Ovary (tissue), 3 donors: ENCODE data around the gene TRPM3.

ENCODE experiments used
- EP300 ChIP-seq: sonication (generic); formaldehyde crosslinking; IDR thresholded peaks from one replicate; pipeline ENCODE4 v1.6.1; 2017; ENCODE audit warnings: antibody characterized with exemption
- TF ChIP-seq, protein P1 (sequence below), 3 donors: fragments of 450-650 bp in 2 of 3; fragments of 200-600 bp in 1 of 3; IDR thresholded peaks; one replicate each; pipeline versions ENCODE4 v1.5.1 to v1.8.0; 2016 to 2022; ENCODE audit warnings: antibody characterized with exemption in 3 of 3, mild to moderate bottlenecking in 1 of 3
- donor health status: DM: no; HTN: no; CAD: no.

DNA sequence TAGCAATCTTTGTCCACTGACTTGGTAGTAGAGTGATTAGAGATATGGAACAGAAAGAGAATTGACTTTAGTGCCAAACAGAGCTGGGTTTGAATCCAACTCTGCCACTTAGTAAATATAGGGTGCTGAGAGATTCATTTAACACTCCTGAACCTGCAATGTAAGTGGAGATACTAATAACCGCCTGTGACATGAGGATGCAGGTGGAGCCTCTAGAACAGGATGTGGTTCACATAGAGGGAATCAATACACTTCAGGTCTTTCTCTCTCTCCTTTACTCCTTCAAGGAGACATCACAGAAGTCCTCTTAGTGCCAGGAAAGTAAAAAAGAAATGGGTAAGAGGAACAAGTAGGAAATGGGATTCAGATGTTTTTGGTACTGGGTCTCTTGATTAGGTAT lies 49.8 kb downstream of the TRPM3 start:
- no peak for TF ChIP-seq EP300
- TF ChIP-seq, protein P1, sequence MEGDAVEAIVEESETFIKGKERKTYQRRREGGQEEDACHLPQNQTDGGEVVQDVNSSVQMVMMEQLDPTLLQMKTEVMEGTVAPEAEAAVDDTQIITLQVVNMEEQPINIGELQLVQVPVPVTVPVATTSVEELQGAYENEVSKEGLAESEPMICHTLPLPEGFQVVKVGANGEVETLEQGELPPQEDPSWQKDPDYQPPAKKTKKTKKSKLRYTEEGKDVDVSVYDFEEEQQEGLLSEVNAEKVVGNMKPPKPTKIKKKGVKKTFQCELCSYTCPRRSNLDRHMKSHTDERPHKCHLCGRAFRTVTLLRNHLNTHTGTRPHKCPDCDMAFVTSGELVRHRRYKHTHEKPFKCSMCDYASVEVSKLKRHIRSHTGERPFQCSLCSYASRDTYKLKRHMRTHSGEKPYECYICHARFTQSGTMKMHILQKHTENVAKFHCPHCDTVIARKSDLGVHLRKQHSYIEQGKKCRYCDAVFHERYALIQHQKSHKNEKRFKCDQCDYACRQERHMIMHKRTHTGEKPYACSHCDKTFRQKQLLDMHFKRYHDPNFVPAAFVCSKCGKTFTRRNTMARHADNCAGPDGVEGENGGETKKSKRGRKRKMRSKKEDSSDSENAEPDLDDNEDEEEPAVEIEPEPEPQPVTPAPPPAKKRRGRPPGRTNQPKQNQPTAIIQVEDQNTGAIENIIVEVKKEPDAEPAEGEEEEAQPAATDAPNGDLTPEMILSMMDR (IDR thresholded peaks at IDR 0.05) = no peak
